NT2/D1 (cell line): Measurements from ENCODE around the gene MAGI2.

ENCODE experiments used
- YY1 ChIP-seq: IDR thresholded peaks from 2 replicates; pipeline ENCODE4 v1.6.1; 2011; ENCODE audit not compliant: insufficient read length, insufficient read depth
- ZNF274 ChIP-seq: IDR thresholded peaks from 2 replicates; pipeline ENCODE4 v1.6.1; 2011; ENCODE audit warnings: mild to moderate bottlenecking, low read depth, low read length

GRCh38 chr7:79287981-79288380 is 165.5 kb downstream of the MAGI2 start:
- no peak for TF ChIP-seq ZNF274
- no peak for TF ChIP-seq YY1
